Esophagus muscularis mucosa (tissue), 4 donors: ENCODE measurements around the gene TMEM44. TPM values are rescaled to one million over a fixed set of nuclear protein-coding genes. Genes with fewer than 3 reads are reported as not detected.
A peak's percentile ranks its signal among the peaks of the same experiment; 100 is the strongest.

ENCODE experiments used
- DNase-seq: peaks from one replicate; pipeline ENCODE4 v3.0.0-alpha.2; 2017; ENCODE audit errors: extremely low spot score
- H3K27ac ChIP-seq, 4 donors: fragments of 200-600 bp; sonication (generic); replicated peaks in 1 of 4; 1 replicate in 3 of 4; 2 replicates in 1 of 4; pipeline ENCODE4 v1.5.1; 2016 to 2019; ENCODE audit warnings: mild to moderate bottlenecking in 1 of 4
- H3K27me3 ChIP-seq, 4 donors: fragments of 200-600 bp; sonication (generic); one replicate each; pipeline versions ENCODE4 v1.5.1 to v1.6.0; 2016 to 2019
- H3K36me3 ChIP-seq, 4 donors: fragments of 200-600 bp; sonication (generic); one replicate each; pipeline ENCODE4 v1.5.1; 2016 to 2019
- H3K4me1 ChIP-seq, 4 donors: fragments of 200-600 bp; sonication (generic); one replicate each; pipeline ENCODE4 v1.5.1; 2016 to 2019
- H3K4me3 ChIP-seq, 4 donors: fragments of 200-600 bp; sonication (generic); 1 replicate in 2 of 4; 2 replicates in 2 of 4; pipeline ENCODE4 v1.5.1; 2016 to 2019; ENCODE audit warnings: mild to moderate bottlenecking in 4 of 4, moderate library complexity in 1 of 4
- H3K9me3 ChIP-seq, 4 donors: fragments of 200-600 bp; sonication (generic); 1 replicate in 3 of 4; 2 replicates in 1 of 4; pipeline ENCODE4 v1.5.1; 2016 to 2019
- EP300 ChIP-seq: sonication (generic); formaldehyde crosslinking; IDR thresholded peaks from one replicate; pipeline ENCODE4 v1.6.1; 2017; ENCODE audit warnings: antibody characterized with exemption
- POLR2A ChIP-seq: fragments of 450-650 bp; IDR thresholded peaks from one replicate; pipeline ENCODE4 v1.6.1; 2017; ENCODE audit warnings: antibody characterized with exemption, moderate library complexity, mild to moderate bottlenecking, low read depth
- POLR2AphosphoS5 ChIP-seq, 2 donors: sonication (generic); formaldehyde crosslinking; IDR thresholded peaks; one replicate each; pipeline ENCODE4 v1.6.1; 2017; ENCODE audit warnings: antibody characterized with exemption in 2 of 2
- WGBS: methylation state at CpG from one replicate; pipeline ENCODE4 v1.1.5; 2018; 5-methylcytosine and 5-hydroxymethylcytosine counted together
- intact Hi-C: fragments of 100-400 bp; cut with DNase I; formaldehyde crosslinking; loops from one replicate; pipeline ENCODE4 v1.15.1; 2023
- total RNA-seq, 4 donors: library from RNA; depleted of rRNA; stranded (reverse); fragments of >200 nt; gene quantifications; one replicate each; pipeline versions ENCODE4 v1.1.0 to v1.2.1, GENCODE V29; 2016
- TF ChIP-seq, protein P1 (sequence below), 3 experiments: fragments of 200-600 bp in 2 of 3; fragments of 450-650 bp in 1 of 3; sonication (generic) in 2 of 3; IDR thresholded peaks; one replicate each; pipeline ENCODE4 v1.5.1; 2017 to 2019; ENCODE audit warnings: antibody characterized with exemption in 3 of 3, mild to moderate bottlenecking in 2 of 3, moderate library complexity in 1 of 3

The TMEM44 gene
- total RNA-seq, 4 donors from 2014 or later, result 3.3 to 10.8 (median 9.3) TPM

DNA sequence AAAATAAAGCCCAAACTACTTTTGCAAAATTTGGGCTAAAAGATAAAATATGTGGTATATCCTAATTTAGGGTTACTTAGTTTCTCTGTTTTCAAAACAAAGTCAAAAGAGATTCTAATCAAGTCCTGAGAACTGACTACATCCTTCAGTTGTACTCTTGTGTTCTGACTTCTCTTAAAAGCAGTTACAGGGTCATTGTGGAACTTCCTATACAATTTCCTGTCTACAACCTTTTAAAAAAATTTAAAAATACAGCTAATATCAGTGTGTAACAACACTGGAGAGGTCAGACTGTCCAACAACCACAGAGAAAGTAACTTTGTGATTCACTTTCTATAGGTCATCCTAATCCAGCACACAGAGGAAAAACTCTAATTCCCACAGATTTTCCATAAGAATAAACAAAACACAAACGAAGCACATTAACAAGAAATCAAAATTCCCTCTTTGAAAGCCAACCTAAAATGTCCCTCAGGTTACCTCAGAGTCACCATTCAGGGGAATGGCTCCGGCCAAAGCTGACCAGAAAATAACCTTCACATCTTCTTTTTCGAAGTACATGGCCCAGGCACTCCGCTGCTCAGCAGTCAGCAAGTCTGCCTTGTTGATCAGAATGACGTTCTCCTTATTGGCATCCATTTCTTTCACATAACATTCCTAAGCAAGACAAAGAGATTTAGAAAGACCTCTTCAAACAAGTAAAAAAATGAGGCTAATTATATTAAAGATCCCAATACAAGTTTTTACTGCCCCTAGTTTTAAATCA lies 25.4 kb upstream of the TMEM44 start:
- WGBS, result 79% methylated on average over 5 of the region's 5 CpGs
- Histone ChIP-seq H3K27me3 (no peaks in the 10 kb centered on the region), H3K4me3 (no peak overlapping the region), H3K9me3 (no peaks in the 10 kb centered on the region), H3K36me3 (peaks cover 36 to 80% (median 58%) of the 10 kb centered on the region in 4 donors), H3K4me1 (no peaks in the 10 kb centered on the region), H3K27ac (peak overlapping the region in 1 of 4 donors; percentile 44)
- intact Hi-C loops, result no loop called here
- DNase-seq, result no peak
- TF ChIP-seq EP300 (no peak), POLR2A (no peak), POLR2AphosphoS5 (IDR thresholded peaks at IDR 0.05) (no peak)
- TF ChIP-seq, protein P1, sequence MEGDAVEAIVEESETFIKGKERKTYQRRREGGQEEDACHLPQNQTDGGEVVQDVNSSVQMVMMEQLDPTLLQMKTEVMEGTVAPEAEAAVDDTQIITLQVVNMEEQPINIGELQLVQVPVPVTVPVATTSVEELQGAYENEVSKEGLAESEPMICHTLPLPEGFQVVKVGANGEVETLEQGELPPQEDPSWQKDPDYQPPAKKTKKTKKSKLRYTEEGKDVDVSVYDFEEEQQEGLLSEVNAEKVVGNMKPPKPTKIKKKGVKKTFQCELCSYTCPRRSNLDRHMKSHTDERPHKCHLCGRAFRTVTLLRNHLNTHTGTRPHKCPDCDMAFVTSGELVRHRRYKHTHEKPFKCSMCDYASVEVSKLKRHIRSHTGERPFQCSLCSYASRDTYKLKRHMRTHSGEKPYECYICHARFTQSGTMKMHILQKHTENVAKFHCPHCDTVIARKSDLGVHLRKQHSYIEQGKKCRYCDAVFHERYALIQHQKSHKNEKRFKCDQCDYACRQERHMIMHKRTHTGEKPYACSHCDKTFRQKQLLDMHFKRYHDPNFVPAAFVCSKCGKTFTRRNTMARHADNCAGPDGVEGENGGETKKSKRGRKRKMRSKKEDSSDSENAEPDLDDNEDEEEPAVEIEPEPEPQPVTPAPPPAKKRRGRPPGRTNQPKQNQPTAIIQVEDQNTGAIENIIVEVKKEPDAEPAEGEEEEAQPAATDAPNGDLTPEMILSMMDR (IDR thresholded peaks at IDR 0.05), result no peak

DNA sequence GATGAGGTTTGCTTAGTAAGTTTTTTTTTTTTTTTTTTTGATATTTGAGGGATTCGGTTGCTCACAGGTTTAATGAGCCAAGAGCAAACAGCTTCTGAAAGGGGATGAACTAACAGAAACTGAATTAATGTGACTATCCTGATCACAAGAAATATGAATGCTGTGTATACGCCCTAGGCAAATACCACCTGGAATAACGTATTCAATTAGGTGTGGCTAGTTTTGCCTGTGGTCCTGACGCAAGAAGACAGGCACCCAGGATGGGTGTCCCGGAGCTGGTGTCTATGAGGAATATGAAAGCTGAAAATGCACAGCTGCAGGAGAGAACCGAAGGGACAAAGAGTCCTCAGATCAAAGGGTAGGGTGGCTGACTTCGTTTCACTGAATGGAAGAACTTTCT lies 24.2 kb upstream of the TMEM44 start:
- Histone ChIP-seq H3K27me3 (no peaks in the 10 kb centered on the region), H3K27ac (no peak overlapping the region), H3K4me3 (no peak overlapping the region), H3K9me3 (no peaks in the 10 kb centered on the region), H3K4me1 (no peaks in the 10 kb centered on the region), H3K36me3 (peaks cover 44 to 83% (median 63%) of the 10 kb centered on the region in 4 donors)
- TF ChIP-seq, protein P1 (IDR thresholded peaks at IDR 0.05), result no peak
- TF ChIP-seq POLR2A, result no peak
- no peak for TF ChIP-seq POLR2AphosphoS5 (IDR thresholded peaks at IDR 0.05)
- no peak for TF ChIP-seq EP300
- intact Hi-C loops, result no loop called here
- no peak for DNase-seq
- 90% methylated on average over 7 of the region's 7 CpGs for WGBS

DNA sequence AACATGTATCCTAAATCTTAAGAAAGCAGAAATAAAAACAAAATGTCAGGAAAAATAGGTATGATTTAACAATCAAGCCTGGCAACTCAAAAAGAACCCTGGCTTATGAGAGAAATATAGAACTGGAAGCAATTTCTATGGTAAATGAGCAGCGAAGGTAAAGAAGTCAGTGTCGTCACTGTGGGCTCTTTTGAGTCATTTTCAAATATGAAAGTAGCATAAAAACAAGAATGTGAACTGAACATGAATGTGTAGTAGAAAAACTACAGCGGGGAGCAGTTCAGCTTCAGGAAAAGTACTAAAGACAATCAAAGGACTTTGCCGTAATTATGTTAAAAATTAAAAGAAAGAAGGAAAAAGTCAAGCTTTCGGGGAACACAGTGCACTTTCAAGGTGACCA lies 21.2 kb upstream of the TMEM44 start:
- peaks cover 65 to 85% (median 71%) of the 10 kb centered on the region in 4 donors for H3K36me3 ChIP-seq
- no peaks in the 10 kb centered on the region for H3K27me3 ChIP-seq
- intact Hi-C loops, result no loop called here
- H3K27ac ChIP-seq, result no peak overlapping the region
- TF ChIP-seq EP300 (no peak), POLR2AphosphoS5 (IDR thresholded peaks at IDR 0.05) (no peak), POLR2A (no peak)
- TF ChIP-seq, protein P1 (IDR thresholded peaks at IDR 0.05), result no peak
- H3K9me3 ChIP-seq, result no peaks in the 10 kb centered on the region
- 89% methylated on average over 5 of the region's 5 CpGs for WGBS
- no peak overlapping the region for H3K4me3 ChIP-seq
- no peaks in the 10 kb centered on the region for H3K4me1 ChIP-seq
- DNase-seq, result no peak

DNA sequence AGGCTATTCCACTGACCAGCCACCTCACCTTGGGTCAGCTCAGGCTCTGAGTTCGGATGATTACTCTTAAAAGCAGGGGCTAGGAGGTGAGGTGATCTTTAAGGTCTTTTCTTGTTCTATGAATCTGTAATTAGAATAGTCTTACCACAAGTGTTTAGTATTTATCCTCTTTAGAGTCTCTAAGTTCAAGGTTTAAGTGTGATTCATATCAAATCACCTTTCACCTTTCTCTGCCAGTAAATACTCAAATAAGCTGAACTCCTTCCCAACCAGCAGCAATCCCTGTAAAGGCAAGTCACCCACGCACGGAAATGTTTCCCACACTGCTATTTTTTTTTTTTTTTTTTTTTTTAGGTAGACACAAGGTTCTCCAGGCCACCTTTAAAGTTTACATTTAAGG lies 14.5 kb upstream of the TMEM44 start:
- Histone ChIP-seq H3K9me3 (no peaks in the 10 kb centered on the region), H3K4me1 (no peaks in the 10 kb centered on the region), H3K36me3 (peaks cover 56 to 96% (median 91%) of the 10 kb centered on the region in 4 donors), H3K27me3 (no peaks in the 10 kb centered on the region), H3K27ac (no peak overlapping the region), H3K4me3 (no peak overlapping the region)
- intact Hi-C loops, result no loop called here
- WGBS, result 85% methylated on average over 3 of the region's 3 CpGs
- TF ChIP-seq EP300, result no peak
- no peak for TF ChIP-seq POLR2AphosphoS5 (IDR thresholded peaks at IDR 0.05)
- no peak for TF ChIP-seq POLR2A
- TF ChIP-seq, protein P1 (IDR thresholded peaks at IDR 0.05), result no peak
- no peak for DNase-seq
